Measurements from ENCODE around the gene HAVCR2.

The HAVCR2 gene

GRCh38 chr5:157045601-157046000, 63.2 kb downstream of the HAVCR2 start:
- DNase-seq (ENCODE audit: low spot score) = no peak

- no peak for DNase-seq (ENCODE audit: low spot score)
These were observed 70.2 kb downstream of the HAVCR2 start for GRCh38 chr5:157038568-157039187.

Measured in HuH-7 (cell line).